KMS-11 (cell line): ENCODE data around the gene SMIM1.

ENCODE experiments used
- H2AFZ ChIP-seq: fragments of 200-600 bp; sonication (generic); 2 replicates; pipeline ENCODE4 v1.6.1; 2016; ENCODE audit warnings: antibody characterized with exemption, mixed run types, low read depth
- H3K27ac ChIP-seq: fragments of 200-600 bp; sonication (generic); 2 replicates; pipeline ENCODE4 v1.6.1; 2016; ENCODE audit warnings: mild to moderate bottlenecking, mixed run types
- H3K27me3 ChIP-seq: fragments of 200-600 bp; sonication (generic); 2 replicates; pipeline ENCODE4 v1.6.1; 2017; ENCODE audit warnings: mild to moderate bottlenecking, low read depth, mixed run types, moderate library complexity; ENCODE audit not compliant: insufficient read depth
- H3K36me3 ChIP-seq: fragments of 200-600 bp; sonication (generic); 2 replicates; pipeline ENCODE4 v1.6.1; 2017; ENCODE audit warnings: mild to moderate bottlenecking, mixed run types; ENCODE audit not compliant: insufficient read depth
- H3K4me1 ChIP-seq: fragments of 200-600 bp; sonication (generic); 2 replicates; pipeline ENCODE4 v1.6.1; 2016; ENCODE audit warnings: mild to moderate bottlenecking, low read depth, mixed run types; ENCODE audit not compliant: poor library complexity, severe bottlenecking
- H3K4me2 ChIP-seq: fragments of 200-600 bp; sonication (generic); 2 replicates; pipeline ENCODE4 v1.7.0; 2016; ENCODE audit warnings: mild to moderate bottlenecking, mixed run types
- H3K4me3 ChIP-seq: fragments of 200-600 bp; sonication (generic); IDR thresholded peaks from 2 replicates; pipeline ENCODE4 v1.6.1; 2017; ENCODE audit warnings: low read depth, low read length, mixed read lengths; ENCODE audit not compliant: insufficient read depth
- H3K79me2 ChIP-seq: fragments of 200-600 bp; sonication (generic); 2 replicates; pipeline ENCODE4 v1.6.1; 2016; ENCODE audit warnings: low read depth, mixed run types; ENCODE audit not compliant: insufficient read depth
- H3K9ac ChIP-seq: fragments of 200-600 bp; sonication (generic); 2 replicates; pipeline ENCODE4 v1.6.1; 2016; ENCODE audit warnings: mild to moderate bottlenecking, mixed run types
- H4K20me1 ChIP-seq: fragments of 200-600 bp; sonication (generic); 2 replicates; pipeline ENCODE4 v1.6.1; 2016; ENCODE audit warnings: mild to moderate bottlenecking, mixed run types; ENCODE audit not compliant: insufficient read depth
- CTCF ChIP-seq: fragments of 200-600 bp; sonication (generic); conservative IDR thresholded peaks from 2 replicates; pipeline ENCODE4 v1.6.1; 2017; ENCODE audit warnings: low read depth, mild to moderate bottlenecking, antibody characterized with exemption, low read length, moderate library complexity, mixed read lengths

Gene SMIM1

GRCh38 chr1:3785456-3786157 is 13.1 kb downstream of the SMIM1 start:
- Histone ChIP-seq H3K4me2 (no peak overlapping the region), H3K36me3 (peaks cover 8% of the 10 kb centered on the region; the same call in 1 of the 2 replicates), H3K4me3 (no peak overlapping the region), H3K4me1 (no peaks in the 10 kb centered on the region), H2AFZ (no peak overlapping the region), H3K9ac (no peak overlapping the region), H3K27me3 (no peaks in the 10 kb centered on the region), H3K27ac (no peak overlapping the region), H4K20me1 (no peaks in the 10 kb centered on the region), H3K79me2 (no peaks in the 10 kb centered on the region; the same call in 1 of the 2 replicates)
- no peak for TF ChIP-seq CTCF

GRCh38 chr1:3786468-3787348 is 14.2 kb downstream of the SMIM1 start:
- Histone ChIP-seq H3K9ac (no peak overlapping the region), H2AFZ (no peak overlapping the region), H3K79me2 (peaks cover 3% of the 10 kb centered on the region; the same call in 1 of the 2 replicates), H3K4me3 (no peak overlapping the region), H4K20me1 (no peaks in the 10 kb centered on the region), H3K4me1 (no peaks in the 10 kb centered on the region), H3K27me3 (no peaks in the 10 kb centered on the region), H3K4me2 (no peak overlapping the region), H3K27ac (no peak overlapping the region), H3K36me3 (no peaks in the 10 kb centered on the region; the same call in 1 of the 2 replicates)
- TF ChIP-seq CTCF, result no peak

GRCh38 chr1:3787349-3787715 is 14.8 kb downstream of the SMIM1 start:
- H3K27ac ChIP-seq, result no peak overlapping the region
- H4K20me1 ChIP-seq, result no peaks in the 10 kb centered on the region
- H3K4me1 ChIP-seq, result no peaks in the 10 kb centered on the region
- no peaks in the 10 kb centered on the region for H3K27me3 ChIP-seq
- no peak overlapping the region for H2AFZ ChIP-seq
- no peak overlapping the region for H3K4me2 ChIP-seq
- no peak overlapping the region for H3K4me3 ChIP-seq
- peaks cover 9% of the 10 kb centered on the region; the same call in 1 of the 2 replicates for H3K79me2 ChIP-seq
- no peak for TF ChIP-seq CTCF
- H3K36me3 ChIP-seq, result no peaks in the 10 kb centered on the region; the same call in 1 of the 2 replicates
- no peak overlapping the region for H3K9ac ChIP-seq

- Histone ChIP-seq H3K4me3 (no peak overlapping the region), H3K27ac (no peak overlapping the region), H3K4me2 (no peak overlapping the region), H3K27me3 (no peaks in the 10 kb centered on the region), H3K79me2 (peaks cover 9% of the 10 kb centered on the region; the same call in 1 of the 2 replicates), H3K9ac (no peak overlapping the region), H3K36me3 (no peaks in the 10 kb centered on the region; the same call in 1 of the 2 replicates), H2AFZ (no peak overlapping the region), H4K20me1 (no peaks in the 10 kb centered on the region), H3K4me1 (no peaks in the 10 kb centered on the region)
- TF ChIP-seq CTCF, result no peak
These were observed 15.4 kb downstream of the SMIM1 start for GRCh38 chr1:3787745-3788605.
